Tibial nerve (tissue), 4 donors: Measurements from ENCODE around the gene SAMD10.

Experiments used
- CTCF ChIP-seq, 5 experiments: fragments of 200-600 bp in 3 of 5; fragments of 450-650 bp in 2 of 5; sonication (generic) in 3 of 5; IDR thresholded peaks; one replicate each; pipeline ENCODE4 v1.5.1; 2016 to 2019; ENCODE audit warnings: antibody characterized with exemption in 5 of 5, mild to moderate bottlenecking in 3 of 5, moderate library complexity in 2 of 5
- EP300 ChIP-seq, 2 donors: sonication (generic); formaldehyde crosslinking; IDR thresholded peaks; one replicate each; pipeline ENCODE4 v1.6.1; 2017; ENCODE audit warnings: antibody characterized with exemption in 2 of 2, mild to moderate bottlenecking in 1 of 2

GRCh38 chr20:63980317-63980805 lies 919 bp upstream of the SAMD10 start:
- TF ChIP-seq CTCF (IDR thresholded peaks at IDR 0.05) (no peak), EP300 (IDR thresholded peaks at IDR 0.05) (no peak)
